Measurements from ENCODE around the gene UBQLN4. TPM values are rescaled to one million over a fixed set of nuclear protein-coding genes. Genes with fewer than 3 reads are reported as not detected.

UBQLN4 gene
- total and polyA plus RNA-seq, 2 donors = 13.2 to 30.3 TPM

DNA sequence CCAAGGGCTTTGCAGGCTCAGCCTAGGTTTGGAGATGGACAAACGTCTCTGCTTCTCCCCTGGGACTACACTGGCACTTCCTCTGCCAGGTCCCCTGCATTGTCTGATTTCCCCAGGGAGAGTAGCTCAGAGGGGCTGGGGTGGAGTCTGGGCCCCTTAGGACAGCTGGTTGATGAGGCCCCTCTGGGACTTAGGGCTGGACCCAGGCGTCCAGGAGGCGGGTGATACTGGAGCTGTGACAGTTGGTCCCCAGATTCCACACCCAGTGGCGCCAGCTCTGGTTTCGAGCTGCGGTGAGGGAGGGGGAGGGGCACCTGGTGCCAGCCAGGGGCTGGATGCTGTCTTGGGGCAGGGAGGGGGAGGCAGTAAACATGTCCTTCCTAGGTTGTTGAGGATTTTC is 36.1 kb upstream of the UBQLN4 start:
- Histone ChIP-seq H3K27ac (ENCODE audit: low read depth) (no peak overlapping the region), H3K4me1 (ENCODE audit: insufficient read depth) (no peaks in the 10 kb centered on the region), H3K4me3 (ENCODE audit: low read depth, low read length) (no peak overlapping the region), H3K36me3 (ENCODE audit: insufficient read depth) (no peaks in the 10 kb centered on the region)
- no peak for DNase-seq (ENCODE audit: extremely low spot score)
- 70% methylated on average over 6 of the region's 6 CpGs for WGBS

- no peak for DNase-seq (ENCODE audit: extremely low spot score)
- no peak overlapping the region for H3K27ac ChIP-seq (ENCODE audit: low read depth)
- 22% methylated on average over 1 of the region's 1 CpG for WGBS
These were observed 32.7 kb upstream of the UBQLN4 start for GRCh38 chr1:156086256-156086662.

GRCh38 chr1:156083800-156084790 is 30.5 kb upstream of the UBQLN4 start:
- Histone ChIP-seq H3K4me3 (ENCODE audit: low read depth, low read length) (no peak overlapping the region), H3K4me1 (ENCODE audit: insufficient read depth) (no peaks in the 10 kb centered on the region), H3K36me3 (ENCODE audit: insufficient read depth) (no peaks in the 10 kb centered on the region), H3K27ac (ENCODE audit: low read depth) (no peak overlapping the region)
- DNase-seq (ENCODE audit: extremely low spot score) = no peak
- WGBS = 58% methylated on average over 7 of the region's 7 CpGs

More at GRCh38 chr1:156086256-156086662, 32.7 kb upstream of the UBQLN4 start:
- no peaks in the 10 kb centered on the region for H3K36me3 ChIP-seq (ENCODE audit: insufficient read depth)
- no peak overlapping the region for H3K4me3 ChIP-seq (ENCODE audit: low read depth, low read length)
- no peaks in the 10 kb centered on the region for H3K4me1 ChIP-seq (ENCODE audit: insufficient read depth)

DNA sequence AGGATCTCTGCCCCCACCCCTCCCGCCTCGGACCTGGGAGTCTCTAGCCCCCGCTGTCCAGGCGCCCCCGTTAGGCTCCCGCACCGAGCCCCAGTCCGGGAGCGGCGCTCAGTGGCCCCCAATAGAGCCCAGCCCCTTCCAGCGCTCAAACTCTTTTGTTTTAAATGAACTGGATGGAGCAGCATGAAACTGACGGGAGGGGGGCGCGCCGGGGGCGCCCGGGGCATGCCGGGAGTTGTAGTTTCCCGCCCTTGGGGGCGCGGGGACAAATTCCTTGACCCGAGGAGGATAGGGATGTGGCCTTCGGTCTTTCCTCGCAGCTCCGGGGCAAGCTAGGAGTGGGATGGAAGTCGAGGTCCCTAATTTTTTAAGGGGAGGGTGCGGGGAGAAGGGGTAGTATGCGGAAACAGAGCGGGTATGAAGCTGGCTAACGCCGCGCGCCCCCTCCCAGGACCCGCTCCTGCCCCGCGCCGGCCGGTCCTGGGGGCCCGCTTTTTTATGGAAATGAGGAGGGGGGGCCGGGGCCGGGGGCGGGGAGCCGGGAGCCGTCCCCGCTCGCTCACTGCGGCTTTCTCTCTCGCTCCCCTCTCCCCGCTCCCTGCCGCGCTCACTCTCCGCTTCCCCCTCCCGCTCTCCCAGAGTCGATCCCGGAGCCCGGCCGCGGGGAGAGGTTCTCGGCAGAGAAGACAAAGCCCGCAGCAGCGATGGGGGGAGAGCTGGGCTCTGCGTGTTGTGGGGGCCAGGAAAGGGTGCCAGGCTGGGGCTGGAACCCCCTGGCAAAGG is 28.9 kb upstream of the UBQLN4 start, which contains the start of gene MEX3A:
Gene MEX3A, minus strand, starts transcription at position 157 of the 783 bp plus-strand sequence. CDS start 467 bp downstream, outside the sequence.
- under 1% methylated on average over 62 of the region's 62 CpGs for WGBS
- Histone ChIP-seq H3K4me1 (ENCODE audit: insufficient read depth) (no peaks in the 10 kb centered on the region), H3K4me3 (ENCODE audit: low read depth, low read length) (peak within 1 kb of the TSS; percentile 81), H3K27ac (ENCODE audit: low read depth) (no peak within 1 kb of the TSS), H3K36me3 (ENCODE audit: insufficient read depth) (no peaks in the 10 kb centered on the region)
- DNase-seq (ENCODE audit: extremely low spot score) = peak; percentile 84

DNA sequence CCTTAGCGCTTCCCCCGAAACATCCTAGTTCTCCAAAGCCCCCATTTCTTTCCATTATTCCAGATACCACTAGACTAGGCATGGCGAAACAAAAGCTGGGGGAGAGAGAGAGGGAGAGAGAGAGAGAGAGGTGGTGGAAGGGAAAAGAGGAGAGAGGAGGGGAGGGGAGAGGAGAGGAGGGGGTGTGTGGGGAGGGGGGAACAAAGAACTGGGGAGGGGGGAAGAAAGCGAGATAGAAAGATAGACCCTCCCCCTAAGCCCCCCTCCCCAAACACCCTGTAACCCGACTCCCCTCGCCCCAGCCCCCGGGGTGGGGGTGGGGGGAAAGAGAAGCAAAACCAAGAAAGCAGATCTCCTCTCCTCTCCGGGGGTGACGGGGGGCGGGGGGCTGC is 28.3 kb upstream of the UBQLN4 start:
- Histone ChIP-seq H3K4me1 (ENCODE audit: insufficient read depth) (no peaks in the 10 kb centered on the region), H3K4me3 (ENCODE audit: low read depth, low read length) (peak overlapping the region; percentile 81), H3K27ac (ENCODE audit: low read depth) (no peak overlapping the region), H3K36me3 (ENCODE audit: insufficient read depth) (no peaks in the 10 kb centered on the region)
- 0% methylated on average over 10 of the region's 10 CpGs for WGBS
- no peak for DNase-seq (ENCODE audit: extremely low spot score)

GRCh38 chr1:156081180-156081916 is 27.8 kb upstream of the UBQLN4 start:
- Histone ChIP-seq H3K4me3 (ENCODE audit: low read depth, low read length) (peak overlapping the region; percentile 81), H3K27ac (ENCODE audit: low read depth) (no peak overlapping the region), H3K4me1 (ENCODE audit: insufficient read depth) (no peaks in the 10 kb centered on the region), H3K36me3 (ENCODE audit: insufficient read depth) (no peaks in the 10 kb centered on the region)
- DNase-seq (ENCODE audit: extremely low spot score) = no peak
- 5% methylated on average over 61 of the region's 61 CpGs for WGBS

DNA sequence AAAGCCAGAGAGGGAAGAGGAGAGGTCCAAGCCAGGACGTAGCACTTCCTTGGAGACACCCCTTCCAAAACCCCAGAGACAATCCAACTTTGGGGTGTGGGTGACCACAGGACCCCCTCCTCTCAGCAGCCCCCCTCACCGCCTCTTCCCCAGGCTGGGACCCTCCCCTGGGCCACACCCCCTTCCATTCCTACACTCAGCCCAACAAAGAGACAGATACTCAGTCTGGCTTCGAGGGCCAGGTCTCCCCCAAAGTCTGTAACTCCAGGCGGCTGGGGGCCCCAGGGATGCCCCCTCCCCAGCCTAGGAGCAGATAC is 27.2 kb upstream of the UBQLN4 start:
- no peak overlapping the region for H3K27ac ChIP-seq (ENCODE audit: low read depth)

GRCh38 chr1:156080241-156080862 is 26.8 kb upstream of the UBQLN4 start:
- Histone ChIP-seq H3K36me3 (ENCODE audit: insufficient read depth) (no peaks in the 10 kb centered on the region), H3K4me3 (ENCODE audit: low read depth, low read length) (no peak overlapping the region), H3K4me1 (ENCODE audit: insufficient read depth) (no peaks in the 10 kb centered on the region), H3K27ac (ENCODE audit: low read depth) (no peak overlapping the region)
- WGBS = 70% methylated on average over 8 of the region's 8 CpGs
- no peak for DNase-seq (ENCODE audit: extremely low spot score)

More for the DNA sequence above, 27.2 kb upstream of the UBQLN4 start:
- DNase-seq (ENCODE audit: extremely low spot score) = no peak
- WGBS = 50% methylated on average over 4 of the region's 4 CpGs
- H3K36me3 ChIP-seq (ENCODE audit: insufficient read depth) = no peaks in the 10 kb centered on the region
- H3K4me3 ChIP-seq (ENCODE audit: low read depth, low read length) = no peak overlapping the region
- no peaks in the 10 kb centered on the region for H3K4me1 ChIP-seq (ENCODE audit: insufficient read depth)

- WGBS = 77% methylated on average over 5 of the region's 5 CpGs
- Histone ChIP-seq H3K4me1 (ENCODE audit: insufficient read depth) (no peaks in the 10 kb centered on the region), H3K4me3 (ENCODE audit: low read depth, low read length) (no peak overlapping the region), H3K27ac (ENCODE audit: low read depth) (no peak overlapping the region), H3K36me3 (ENCODE audit: insufficient read depth) (no peaks in the 10 kb centered on the region)
- no peak for DNase-seq (ENCODE audit: extremely low spot score)
These were observed 26.2 kb upstream of the UBQLN4 start for GRCh38 chr1:156079762-156080161.

DNA sequence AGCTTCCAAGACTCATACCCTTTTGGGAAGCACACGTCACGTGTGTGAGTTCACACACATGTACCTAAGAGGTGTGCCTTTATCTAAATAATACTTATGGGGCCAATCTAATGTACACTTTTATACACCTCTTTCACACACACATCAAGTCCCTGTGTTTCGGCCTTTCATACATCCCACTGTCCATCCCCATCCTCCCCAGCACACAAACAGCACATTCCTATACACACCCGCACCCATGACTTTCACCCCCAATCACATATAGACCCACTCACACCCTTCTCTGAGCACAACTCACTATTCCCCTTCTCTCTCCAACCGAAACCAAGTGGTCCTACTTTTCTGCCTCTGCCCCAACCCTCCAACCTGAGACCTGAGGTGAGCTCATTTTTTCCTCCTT is 25.1 kb upstream of the UBQLN4 start:
- 88% methylated on average over 5 of the region's 5 CpGs for WGBS
- H3K36me3 ChIP-seq (ENCODE audit: insufficient read depth) = no peaks in the 10 kb centered on the region
- no peak overlapping the region for H3K4me3 ChIP-seq (ENCODE audit: low read depth, low read length)
- H3K27ac ChIP-seq (ENCODE audit: low read depth) = no peak overlapping the region
- no peaks in the 10 kb centered on the region for H3K4me1 ChIP-seq (ENCODE audit: insufficient read depth)
- no peak for DNase-seq (ENCODE audit: extremely low spot score)

- no peak overlapping the region for H3K27ac ChIP-seq (ENCODE audit: low read depth)
- H3K4me3 ChIP-seq (ENCODE audit: low read depth, low read length) = no peak overlapping the region
- WGBS = 92% methylated on average over 19 of the region's 19 CpGs
These were observed 23.8 kb upstream of the UBQLN4 start for GRCh38 chr1:156077430-156077760.

DNA sequence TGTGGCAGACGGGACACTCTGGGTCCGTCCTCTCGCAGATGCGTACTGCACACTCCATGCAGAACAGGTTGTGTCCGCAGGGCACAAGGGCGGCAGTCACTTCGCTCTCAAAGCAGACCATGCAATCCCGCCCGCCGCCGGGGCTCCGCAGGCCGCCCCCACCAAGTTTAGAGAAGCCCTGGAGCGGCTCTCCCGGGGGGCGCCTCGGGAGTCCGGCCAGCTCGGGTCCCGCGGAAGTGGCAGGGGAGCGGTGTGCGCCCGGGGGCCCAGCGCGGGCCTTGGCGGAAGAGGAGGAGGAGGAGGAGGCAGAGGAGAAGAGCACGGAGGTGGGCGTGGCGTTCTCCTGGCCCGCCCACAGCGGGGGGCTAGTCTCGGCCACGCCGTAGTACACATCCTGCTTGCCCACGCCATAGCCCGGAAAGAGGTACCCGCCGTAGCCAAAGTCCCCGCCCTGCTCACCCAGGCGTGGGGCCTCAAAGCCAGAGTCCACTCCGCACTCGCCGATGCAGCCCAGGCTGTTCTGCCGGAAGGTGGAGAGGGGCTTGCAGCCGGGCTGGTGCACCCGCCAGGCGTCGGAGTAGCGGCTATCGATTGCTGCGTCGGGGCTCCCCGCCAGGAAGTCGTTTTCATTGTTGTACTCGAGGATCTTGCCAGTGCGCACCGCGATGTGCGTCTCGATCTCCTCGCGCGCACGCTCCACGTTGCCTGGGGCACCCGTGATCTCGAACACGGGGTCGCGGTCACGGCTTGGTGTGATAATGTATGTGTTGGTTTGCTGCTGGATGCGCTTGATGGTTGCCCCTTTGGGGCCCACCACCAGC is 23.2 kb upstream of the UBQLN4 start:
- Histone ChIP-seq H3K4me1 (ENCODE audit: insufficient read depth) (no peaks in the 10 kb centered on the region), H3K27ac (ENCODE audit: low read depth) (no peak overlapping the region), H3K4me3 (ENCODE audit: low read depth, low read length) (peak overlapping the region; percentile 0), H3K36me3 (ENCODE audit: insufficient read depth) (no peaks in the 10 kb centered on the region)
- 51% methylated on average over 73 of the region's 73 CpGs for WGBS
- no peak for DNase-seq (ENCODE audit: extremely low spot score)

More at GRCh38 chr1:156077430-156077760, 23.8 kb upstream of the UBQLN4 start:
- no peak for DNase-seq (ENCODE audit: extremely low spot score)
- Histone ChIP-seq H3K36me3 (ENCODE audit: insufficient read depth) (no peaks in the 10 kb centered on the region), H3K4me1 (ENCODE audit: insufficient read depth) (no peaks in the 10 kb centered on the region)
